Astrocyte (in vitro differentiated cells and primary cell): Measurements from ENCODE around the gene SEC63.

Source experiments
- CTCF ChIP-seq: IDR thresholded peaks from 2 replicates; pipeline ENCODE4 v1.5.1; 2011; ENCODE audit warnings: low read depth, mild to moderate bottlenecking, inconsistent platforms, low read length, moderate library complexity; ENCODE audit not compliant: insufficient read depth
- EZH2 ChIP-seq: IDR thresholded peaks from 2 replicates; pipeline ENCODE4 v1.6.1; 2012; ENCODE audit warnings: mild to moderate bottlenecking, low read length, inconsistent platforms; ENCODE audit not compliant: insufficient read depth

GRCh38 chr6:107866606-107867301 lies 91.3 kb downstream of the SEC63 start:
- TF ChIP-seq CTCF = peak; percentile 60
- no peak for TF ChIP-seq EZH2
